Thoracic aorta (tissue), 2 donors: Measurements from ENCODE around the gene OS9. TPM values are rescaled to one million over a fixed set of nuclear protein-coding genes. Genes with fewer than 3 reads are reported as not detected.
A peak's percentile ranks its signal among the peaks of the same experiment; 100 is the strongest.

Source experiments
- ATAC-seq: fragments of 150-250 bp; one replicate; pipeline ENCODE4 v1.8.0; 2017; ENCODE audit warnings: low read depth; ENCODE audit not compliant: insufficient number of reproducible peaks, low FRiP score
- DNase-seq: peaks from one replicate; pipeline ENCODE4 v3.0.0-alpha.2; 2020; ENCODE audit warnings: low spot score
- H3K27ac ChIP-seq, 2 donors: fragments of 200-600 bp; sonication (generic); 1 replicate in 1 of 2; 2 replicates in 1 of 2; pipeline ENCODE4 v1.5.1; 2016; ENCODE audit warnings: mild to moderate bottlenecking in 2 of 2, moderate library complexity in 2 of 2
- H3K27me3 ChIP-seq: fragments of 200-600 bp; sonication (generic); replicated peaks from 2 replicates; pipeline ENCODE4 v1.6.0; 2016; ENCODE audit warnings: mild to moderate bottlenecking; ENCODE audit not compliant: insufficient read depth
- H3K36me3 ChIP-seq: fragments of 200-600 bp; sonication (generic); one replicate; pipeline ENCODE4 v1.5.1; 2016
- H3K4me1 ChIP-seq, 2 donors: fragments of 200-600 bp; sonication (generic); 1 replicate in 1 of 2; 2 replicates in 1 of 2; pipeline versions ENCODE4 v1.5.1 to v1.6.0; 2016; ENCODE audit warnings: low read depth in 2 of 2, mild to moderate bottlenecking in 1 of 2; ENCODE audit not compliant: control insufficient read depth in 1 of 2
- H3K4me3 ChIP-seq: fragments of 200-600 bp; sonication (generic); 2 replicates; pipeline ENCODE4 v1.5.1; 2016; ENCODE audit warnings: mild to moderate bottlenecking
- H3K9me3 ChIP-seq: fragments of 200-600 bp; sonication (generic); 2 replicates; pipeline ENCODE4 v1.5.1; 2016
- total RNA-seq, 2 donors: library from RNA; depleted of rRNA; stranded (reverse); fragments of >200 nt; gene quantifications; one replicate each; pipeline versions ENCODE4 v1.1.0 to v1.2.3, GENCODE V29; 2016
- TF ChIP-seq, protein P1 (sequence below): fragments of 200-600 bp; sonication (generic); IDR thresholded peaks from one replicate; pipeline ENCODE4 v1.5.1; 2019; ENCODE audit warnings: antibody characterized with exemption

OS9 gene
- total RNA-seq, 2 donors from 2014 or later = 253 to 381 TPM

GRCh38 chr12:57740656-57741412 is 46.9 kb downstream of the OS9 start:
- peaks cover 31 to 34% of the 10 kb centered on the region in 2 donors for H3K4me1 ChIP-seq
- H3K36me3 ChIP-seq = no peaks in the 10 kb centered on the region
- no peaks in the 10 kb centered on the region for H3K9me3 ChIP-seq
- H3K27me3 ChIP-seq = peaks cover 19% of the 10 kb centered on the region
- TF ChIP-seq, protein P1, sequence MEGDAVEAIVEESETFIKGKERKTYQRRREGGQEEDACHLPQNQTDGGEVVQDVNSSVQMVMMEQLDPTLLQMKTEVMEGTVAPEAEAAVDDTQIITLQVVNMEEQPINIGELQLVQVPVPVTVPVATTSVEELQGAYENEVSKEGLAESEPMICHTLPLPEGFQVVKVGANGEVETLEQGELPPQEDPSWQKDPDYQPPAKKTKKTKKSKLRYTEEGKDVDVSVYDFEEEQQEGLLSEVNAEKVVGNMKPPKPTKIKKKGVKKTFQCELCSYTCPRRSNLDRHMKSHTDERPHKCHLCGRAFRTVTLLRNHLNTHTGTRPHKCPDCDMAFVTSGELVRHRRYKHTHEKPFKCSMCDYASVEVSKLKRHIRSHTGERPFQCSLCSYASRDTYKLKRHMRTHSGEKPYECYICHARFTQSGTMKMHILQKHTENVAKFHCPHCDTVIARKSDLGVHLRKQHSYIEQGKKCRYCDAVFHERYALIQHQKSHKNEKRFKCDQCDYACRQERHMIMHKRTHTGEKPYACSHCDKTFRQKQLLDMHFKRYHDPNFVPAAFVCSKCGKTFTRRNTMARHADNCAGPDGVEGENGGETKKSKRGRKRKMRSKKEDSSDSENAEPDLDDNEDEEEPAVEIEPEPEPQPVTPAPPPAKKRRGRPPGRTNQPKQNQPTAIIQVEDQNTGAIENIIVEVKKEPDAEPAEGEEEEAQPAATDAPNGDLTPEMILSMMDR = no peak
- no peak overlapping the region for H3K4me3 ChIP-seq
- H3K27ac ChIP-seq = no peak overlapping the region
- ATAC-seq (no peak), DNase-seq (no peak)

DNA sequence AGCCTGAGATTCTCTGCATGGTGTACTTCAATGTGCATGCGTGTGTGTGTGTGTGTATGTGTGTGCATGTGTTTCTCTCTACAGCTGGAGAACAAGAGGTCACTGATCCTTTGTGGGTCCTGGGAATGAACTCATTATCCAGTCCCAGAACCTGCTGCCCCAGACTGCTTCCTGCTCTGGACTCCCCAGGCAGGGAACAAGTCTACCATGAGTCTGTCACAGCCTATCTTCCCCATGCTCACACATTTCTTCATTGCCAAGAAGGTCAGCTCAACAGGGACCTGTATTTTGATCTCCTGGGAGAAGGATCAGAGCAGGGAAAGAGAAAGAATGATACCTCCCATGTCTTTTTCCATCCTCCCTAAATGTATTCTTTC is 47.5 kb downstream of the OS9 start:
- ATAC-seq = no peak
- H3K9me3 ChIP-seq = no peaks in the 10 kb centered on the region
- peaks cover 14% of the 10 kb centered on the region for H3K27me3 ChIP-seq
- H3K36me3 ChIP-seq = no peaks in the 10 kb centered on the region
- TF ChIP-seq, protein P1 = no peak
- H3K27ac ChIP-seq = no peak overlapping the region
- H3K4me1 ChIP-seq = peaks cover 25 to 30% of the 10 kb centered on the region in 2 donors
- H3K4me3 ChIP-seq = peak overlapping the region; percentile 55
- DNase-seq = no peak

GRCh38 chr12:57741844-57742738 is 48.2 kb downstream of the OS9 start:
- Histone ChIP-seq H3K4me1 (peaks cover 21 to 23% of the 10 kb centered on the region in 2 donors), H3K36me3 (peaks cover 3% of the 10 kb centered on the region), H3K27ac (no peak overlapping the region), H3K9me3 (no peaks in the 10 kb centered on the region), H3K4me3 (peak overlapping the region; percentile 55), H3K27me3 (peaks cover 8% of the 10 kb centered on the region)
- DNase-seq (no peak), ATAC-seq (no peak)
- TF ChIP-seq, protein P1 = no peak

- TF ChIP-seq, protein P1 = no peak
- no peak for ATAC-seq
- Histone ChIP-seq H3K4me1 (peaks cover 6 to 7% of the 10 kb centered on the region in 2 donors), H3K4me3 (no peak overlapping the region), H3K9me3 (no peaks in the 10 kb centered on the region), H3K36me3 (peaks cover 17% of the 10 kb centered on the region), H3K27ac (no peak overlapping the region), H3K27me3 (no peaks in the 10 kb centered on the region)
- DNase-seq = no peak
Observed at GRCh38 chr12:57743769-57744168, 49.8 kb downstream of the OS9 start.

- TF ChIP-seq, protein P1 = no peak
- ATAC-seq = peak; percentile 63
Observed at GRCh38 chr12:57744194-57744776, 50.4 kb downstream of the OS9 start.

More at GRCh38 chr12:57744194-57744776, 50.4 kb downstream of the OS9 start:
- peak overlapping the region; percentile 98 for H3K27ac ChIP-seq
- no peaks in the 10 kb centered on the region for H3K9me3 ChIP-seq
- H3K36me3 ChIP-seq = peaks cover 21% of the 10 kb centered on the region
- peaks cover 3 to 6% of the 10 kb centered on the region in 2 donors for H3K4me1 ChIP-seq
- no peaks in the 10 kb centered on the region for H3K27me3 ChIP-seq
- DNase-seq = peak; percentile 70
- H3K4me3 ChIP-seq = peak overlapping the region; percentile 97
